HG03575 (cell line): Measurements from ENCODE around the gene CTBP2.

Experiments used
- ATAC-seq: cut with Tn5 transposase; IDR thresholded peaks from one replicate; pipeline ENCODE4 v1.9.1; 2021; ENCODE audit not compliant: unreplicated experiment, insufficient number of reproducible peaks, low FRiP score; ENCODE audit errors: extremely low read depth

The CTBP2 gene

GRCh38 chr10:125159932-125160855 lies at the start of gene CTBP2:
Gene CTBP2, minus strand, starts transcription at chr10:125160563.
- ATAC-seq = no peak

DNA sequence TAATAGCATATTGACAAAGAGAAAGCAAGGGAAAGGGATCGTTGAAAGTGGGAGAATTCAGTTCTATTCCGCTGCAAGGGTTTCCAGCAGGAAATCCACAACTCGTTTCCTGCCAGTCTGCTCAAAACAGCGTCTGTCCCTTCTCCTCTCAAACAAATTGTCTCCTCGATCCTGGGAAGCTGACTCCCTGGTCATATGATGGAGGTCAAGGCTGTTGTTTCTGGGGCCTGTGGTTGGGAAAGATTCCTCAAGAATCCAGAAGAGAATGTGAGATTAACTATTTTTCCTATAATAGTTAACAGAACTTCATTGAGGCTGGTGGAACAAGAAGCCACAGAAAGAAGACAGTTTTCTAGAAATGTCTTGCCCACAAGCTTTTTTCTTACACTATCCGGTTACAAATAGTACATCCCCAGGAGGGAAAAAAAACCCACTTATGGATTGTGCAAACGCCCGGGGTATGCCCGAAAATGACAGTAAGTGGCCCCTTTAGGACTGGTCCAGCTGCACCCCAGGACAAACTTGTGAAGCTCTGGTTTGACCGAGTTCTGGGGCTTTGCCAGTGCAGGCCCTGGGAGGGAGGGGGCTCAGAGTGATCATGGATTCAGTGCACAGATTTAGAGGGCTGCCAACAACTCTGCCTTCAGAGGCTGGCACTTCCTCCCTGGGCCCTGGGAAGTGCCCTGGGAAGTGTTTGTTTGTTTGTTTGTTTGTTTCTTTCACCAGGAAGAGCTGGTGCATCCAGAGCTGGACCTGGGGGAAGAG lies 49.4 kb upstream of the CTBP2 start:
- no peak for ATAC-seq

DNA sequence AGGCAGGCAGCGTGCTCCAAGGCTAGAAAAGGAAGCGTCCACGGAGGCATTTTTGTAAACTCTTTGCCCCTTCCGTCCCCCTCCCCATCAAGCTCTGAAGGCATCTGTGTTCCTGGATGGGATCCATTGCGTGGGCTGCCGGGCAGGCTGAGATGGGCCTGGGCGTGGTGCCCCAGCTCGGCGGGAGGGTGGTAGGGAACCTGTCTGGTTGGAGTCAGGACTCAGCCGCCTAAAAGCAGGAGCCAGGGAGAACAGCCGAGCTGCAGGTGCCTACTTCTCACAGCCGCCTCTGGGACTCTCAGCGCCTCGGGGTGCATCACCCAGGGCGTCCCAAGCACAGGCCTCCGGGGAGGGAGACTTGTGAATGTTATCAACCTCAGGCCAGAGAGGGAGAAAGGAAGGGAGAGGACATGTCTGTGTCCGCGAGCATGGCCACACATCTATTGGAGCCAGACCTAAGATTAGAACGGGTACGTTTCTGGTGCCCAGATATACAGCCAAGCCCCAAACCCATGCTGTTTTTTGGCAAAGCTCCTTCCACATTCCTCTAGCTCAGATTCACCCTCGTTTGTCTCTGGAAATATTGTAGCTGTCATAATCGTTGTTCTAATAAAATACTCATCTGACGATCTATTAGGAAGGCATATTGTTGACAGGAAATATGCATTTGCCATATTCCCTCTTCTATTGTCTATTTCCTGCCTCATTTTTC lies 48.6 kb upstream of the CTBP2 start:
- no peak for ATAC-seq

GRCh38 chr10:125206623-125207022 lies 46.3 kb upstream of the CTBP2 start:
- ATAC-seq = no peak

- ATAC-seq = no peak
Measured at GRCh38 chr10:125205431-125205830, 45.1 kb upstream of the CTBP2 start.

GRCh38 chr10:125204400-125204799 lies 44.0 kb upstream of the CTBP2 start:
- ATAC-seq = no peak

DNA sequence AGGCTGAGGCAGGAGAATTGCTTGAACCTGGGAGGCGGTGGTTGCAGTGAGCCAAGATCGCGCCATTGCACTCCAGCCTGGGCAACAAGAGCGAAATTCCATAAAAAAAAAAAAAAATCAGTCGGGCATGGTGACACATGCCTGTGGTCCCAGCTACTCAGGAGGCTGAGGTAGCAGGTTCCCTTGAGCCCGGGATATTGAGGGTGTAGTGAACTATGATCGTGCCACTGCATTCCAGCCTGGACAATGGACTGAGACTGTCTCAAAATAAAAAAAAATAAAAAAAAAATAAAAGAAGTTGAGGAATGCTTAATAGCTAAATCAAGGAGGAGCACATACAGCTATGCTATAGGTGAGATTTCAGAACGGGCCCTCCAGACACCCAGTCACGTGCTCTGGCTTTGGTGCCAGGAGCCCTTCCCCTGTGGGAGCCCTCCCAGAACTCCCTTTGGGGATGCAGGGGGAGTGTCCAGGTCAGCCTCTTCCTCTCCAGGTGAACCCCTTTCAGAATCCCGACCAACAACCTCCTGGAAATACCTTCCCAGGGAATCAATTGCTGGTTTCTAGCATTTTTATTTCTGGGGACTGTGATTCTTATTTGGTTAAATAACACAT lies 42.9 kb upstream of the CTBP2 start:
- no peak for ATAC-seq

DNA sequence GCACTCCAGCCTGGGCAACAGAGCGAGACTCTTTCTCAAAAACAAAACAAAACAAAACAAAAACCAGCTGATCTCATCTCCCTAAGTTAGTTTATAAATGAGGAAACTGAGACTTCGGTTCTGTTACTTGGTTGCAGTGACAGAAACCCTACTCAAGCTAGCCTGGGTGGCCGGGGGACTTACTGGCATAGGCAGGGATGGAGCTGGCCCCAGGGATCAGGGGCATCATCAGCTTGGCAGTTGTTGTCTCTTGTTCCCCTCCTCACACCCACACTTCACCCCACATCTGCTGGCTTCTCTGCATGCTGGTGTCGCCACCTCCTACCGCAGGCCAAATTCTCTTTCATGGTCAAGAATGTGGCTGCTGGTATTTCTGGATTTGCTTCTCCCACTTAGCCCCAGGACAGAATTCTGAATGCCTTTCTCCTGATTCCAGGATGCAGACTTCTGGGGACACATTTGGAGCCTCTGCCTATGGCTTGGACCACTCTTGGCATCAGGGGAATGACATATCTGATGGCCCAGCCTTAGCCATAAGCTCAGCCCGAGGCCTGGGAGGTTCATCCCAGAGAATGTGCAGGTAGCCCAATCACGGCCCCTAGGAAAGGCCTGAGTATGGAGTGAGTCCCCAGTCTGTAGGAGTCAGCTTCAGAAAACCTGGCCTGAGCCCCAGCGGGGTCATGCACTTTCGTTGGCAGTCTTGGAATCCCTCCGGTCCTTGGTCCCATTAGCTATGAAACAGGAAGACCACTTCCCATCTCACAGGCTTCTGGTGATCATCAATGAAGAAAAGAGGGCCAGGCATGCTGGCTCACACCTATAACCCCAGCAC lies 41.6 kb upstream of the CTBP2 start:
- no peak for ATAC-seq

- peak; percentile 70 for ATAC-seq
Measured at GRCh38 chr10:125201108-125201524, 40.8 kb upstream of the CTBP2 start.

- no peak for ATAC-seq
Measured at GRCh38 chr10:125200396-125200795, 40.0 kb upstream of the CTBP2 start.

GRCh38 chr10:125199270-125199669 lies 38.9 kb upstream of the CTBP2 start:
- ATAC-seq = no peak

DNA sequence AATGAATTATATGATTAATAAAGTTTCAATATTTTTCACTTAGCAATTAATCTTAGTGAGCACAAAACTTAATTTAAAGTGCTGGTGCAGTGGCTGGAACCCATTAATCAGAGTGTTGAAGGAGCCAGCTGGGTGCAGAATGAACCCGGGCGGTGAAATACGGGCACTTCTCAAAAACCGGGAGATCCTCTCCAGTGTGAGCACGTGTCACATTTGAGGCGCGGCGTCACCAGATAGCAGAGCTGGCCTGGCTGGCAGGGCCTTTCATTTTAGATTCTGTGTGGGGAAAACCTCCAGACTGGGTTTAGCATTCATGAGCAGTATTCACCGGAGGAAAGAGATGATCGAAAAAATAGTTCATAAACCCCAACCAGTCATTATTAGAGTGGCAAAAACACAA lies 34.5 kb upstream of the CTBP2 start:
- no peak for ATAC-seq

- no peak for ATAC-seq
Measured at GRCh38 chr10:125193306-125193877, 33.0 kb upstream of the CTBP2 start.

GRCh38 chr10:125192620-125193019 lies 32.3 kb upstream of the CTBP2 start:
- ATAC-seq = no peak

DNA sequence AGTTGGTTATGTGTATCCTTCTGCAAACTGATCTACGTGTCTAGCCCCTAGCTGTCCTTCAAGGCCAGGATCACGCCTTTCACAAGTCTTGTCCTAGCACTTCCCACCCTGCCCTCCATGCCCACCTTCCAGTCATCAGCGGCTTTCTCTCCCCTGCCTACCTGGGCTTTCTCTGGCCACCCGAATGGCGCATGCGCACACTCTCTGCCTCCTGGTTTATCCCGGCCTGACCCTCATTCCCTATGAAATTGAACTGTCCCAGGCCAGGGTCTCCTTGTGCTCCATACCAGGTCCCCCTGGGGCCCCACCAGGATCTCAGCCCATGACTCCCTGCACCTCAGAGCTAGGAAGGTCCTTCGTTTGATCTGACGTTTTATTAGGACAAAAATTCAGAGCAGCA lies 31.6 kb upstream of the CTBP2 start:
- no peak for ATAC-seq

DNA sequence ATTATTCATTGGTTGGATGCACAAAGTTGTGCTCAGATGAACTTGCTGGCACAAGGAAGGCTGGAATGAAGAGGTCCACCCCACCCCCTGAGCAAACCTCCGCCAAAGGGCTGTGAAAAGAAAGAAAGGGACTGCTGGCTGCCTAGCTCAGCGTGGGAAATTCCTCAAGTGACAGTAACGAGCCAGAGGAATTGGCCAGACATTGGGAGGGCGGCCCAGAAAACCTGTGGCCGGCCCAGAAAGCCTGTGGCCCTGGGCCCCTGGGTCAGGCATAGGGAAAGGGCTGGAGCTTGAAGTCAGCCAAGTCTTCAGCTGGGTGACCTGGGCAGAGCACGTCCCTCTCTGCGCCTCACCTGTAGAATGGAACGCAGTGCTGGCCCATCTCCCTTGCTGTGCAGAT lies 30.6 kb upstream of the CTBP2 start:
- ATAC-seq = no peak

DNA sequence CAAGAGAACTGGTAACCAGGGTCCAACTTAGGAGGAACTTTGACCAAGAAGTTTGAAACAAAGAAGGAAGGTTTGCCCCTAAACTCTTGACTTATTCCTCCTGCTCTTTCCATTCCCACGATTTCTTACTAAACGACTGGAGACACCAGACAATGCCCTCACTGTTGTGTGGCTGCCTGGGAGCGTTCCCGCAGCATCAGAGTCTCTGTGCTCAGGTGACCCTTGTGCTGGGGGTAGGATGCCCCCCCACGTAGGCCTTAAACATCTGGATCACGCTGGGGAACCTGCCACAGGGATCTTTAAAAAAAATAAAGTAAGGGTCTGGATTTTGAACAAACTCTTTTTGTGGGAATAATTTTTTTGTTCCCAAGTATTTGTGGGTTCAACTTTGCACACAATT lies 30.1 kb upstream of the CTBP2 start:
- no peak for ATAC-seq

GRCh38 chr10:125189162-125189561 lies 28.8 kb upstream of the CTBP2 start:
- no peak for ATAC-seq
